HepG2 (cell line): ENCODE results near the gene PLEKHN1. TPM values are rescaled to one million over a fixed set of nuclear protein-coding genes. Genes with fewer than 3 reads are reported as not detected.

Experiments used
- ATAD3A ChIP-seq: sonication (generic); formaldehyde crosslinking; IDR thresholded peaks from 2 replicates; pipeline ENCODE4 v1.4.0; 2020; ENCODE audit warnings: missing genetic modification reagents
- CCDC6 ChIP-seq: sonication (generic); formaldehyde crosslinking; IDR thresholded peaks from 2 replicates; pipeline ENCODE4 v1.8.1; 2022; ENCODE audit warnings: mild to moderate bottlenecking, missing genetic modification reagents, moderate library complexity
- HMG20B ChIP-seq: conservative IDR thresholded peaks from 2 replicates; pipeline ENCODE4 v1.6.1; 2016; ENCODE audit warnings: missing genetic modification reagents, missing compliant biosample characterization
- HNRNPK ChIP-seq: fragments of 200-400 bp; formaldehyde crosslinking; IDR thresholded peaks from 2 replicates; pipeline ENCODE4 v1.6.1; 2018; ENCODE audit warnings: low read length, low read depth, moderate library complexity, mild to moderate bottlenecking; ENCODE audit not compliant: poor library complexity, severe bottlenecking
- KAT2B ChIP-seq: fragments of 150-350 bp; IDR thresholded peaks from 2 replicates; pipeline ENCODE4 v1.6.1; 2014; ENCODE audit warnings: low read depth, low read length, borderline replicate concordance
- KDM6A ChIP-seq: IDR thresholded peaks from 2 replicates; pipeline ENCODE4 v1.6.1; 2016; ENCODE audit warnings: low read depth
- KMT2A ChIP-seq: sonication (generic); formaldehyde crosslinking; IDR thresholded peaks from 2 replicates; pipeline ENCODE4 v1.4.0; 2020; ENCODE audit warnings: missing genetic modification reagents
- LCORL ChIP-seq, 2 experiments: fragments of 450-650 bp in 1 of 2; sonication (generic) in 1 of 2; formaldehyde crosslinking in 1 of 2; IDR thresholded peaks; 2 replicates each; pipeline versions ENCODE4 v1.5.0 to v1.6.1; 2017 to 2020; ENCODE audit warnings: antibody characterized with exemption in 1 of 2, missing genetic modification reagents in 1 of 2
- NFIC ChIP-seq: IDR thresholded peaks from 2 replicates; pipeline ENCODE4 v1.6.1; 2012; ENCODE audit warnings: mild to moderate bottlenecking, low read length, inconsistent platforms
- NFKB2 ChIP-seq: sonication (generic); formaldehyde crosslinking; IDR thresholded peaks from 2 replicates; pipeline ENCODE4 v1.4.0; 2020; ENCODE audit warnings: missing genetic modification reagents, borderline replicate concordance
- NR2F1 ChIP-seq, 2 experiments: fragments of 450-650 bp in 1 of 2; formaldehyde crosslinking in 1 of 2; IDR thresholded peaks; 2 replicates each; pipeline versions ENCODE4 v1.5.0 to v1.6.1; 2016 to 2020; ENCODE audit warnings: mild to moderate bottlenecking in 1 of 2, missing compliant biosample characterization in 1 of 2, missing genetic modification reagents in 1 of 2, moderate library complexity in 1 of 2
- SETDB1 ChIP-seq: sonication (generic); formaldehyde crosslinking; IDR thresholded peaks from 2 replicates; pipeline ENCODE4 v1.5.1; 2020; ENCODE audit warnings: missing genetic modification reagents, mild to moderate bottlenecking, borderline replicate concordance
- SP5 ChIP-seq: IDR thresholded peaks from 2 replicates; pipeline ENCODE4 v1.6.1; 2016; ENCODE audit warnings: low read depth, borderline replicate concordance
- TAF1 ChIP-seq: sonication (generic); formaldehyde crosslinking; IDR thresholded peaks from 2 replicates; pipeline ENCODE4 v1.4.0; 2020; ENCODE audit warnings: missing genetic modification reagents
- TP53 ChIP-seq: sonication (generic); formaldehyde crosslinking; conservative IDR thresholded peaks from 2 replicates; pipeline ENCODE4 v1.4.0; 2020; ENCODE audit warnings: missing genetic modification reagents
- ZBTB8A ChIP-seq: sonication (generic); formaldehyde crosslinking; IDR thresholded peaks from 2 replicates; pipeline ENCODE4 v1.4.0; 2020; ENCODE audit warnings: mild to moderate bottlenecking, low read depth, missing genetic modification reagents, borderline replicate concordance
- ZNF282 ChIP-seq: fragments of 450-650 bp; IDR thresholded peaks from 2 replicates; pipeline ENCODE4 v1.6.1; 2018; ENCODE audit not compliant: partially characterized antibody
- ZNF431 ChIP-seq: sonication (generic); formaldehyde crosslinking; IDR thresholded peaks from 2 replicates; pipeline ENCODE4 v1.9.0; 2022; ENCODE audit warnings: missing genetic modification reagents, low read depth, mild to moderate bottlenecking, borderline replicate concordance
- ZNF7 ChIP-seq: IDR thresholded peaks from 2 replicates; pipeline ENCODE4 v1.6.1; 2016; ENCODE audit warnings: missing biosample characterization, missing genetic modification reagents
- ZNF891 ChIP-seq: sonication (generic); formaldehyde crosslinking; IDR thresholded peaks from 2 replicates; pipeline ENCODE4 v1.5.0; 2020; ENCODE audit warnings: mild to moderate bottlenecking, missing genetic modification reagents
- polyA plus RNA-seq, 8 experiments: library from polyadenylated mRNA; depleted of rRNA in 3 of 8; stranded (reverse) in 7 of 8; unstranded in 1 of 8; fragments of >200 nt; fragmentation: Illumina TruSeq in 4 of 8; extraction: Trizol in 4 of 8; gene quantifications; 2 replicates each; pipeline versions ENCODE4 v1.2.1 to v1.2.3, GENCODE V29; 2011 to 2016; ENCODE audit warnings: low read depth in 4 of 8, missing spikeins in 1 of 8, mixed read lengths in 1 of 8; ENCODE audit not compliant: insufficient read depth in 1 of 8
- total RNA-seq, 5 experiments: library from RNA; depleted of rRNA; stranded (reverse); fragments of >200 nt; fragmentation: Illumina TruSeq; extraction: Trizol; gene quantifications; 2 replicates each; pipeline ENCODE4 v1.2.3, GENCODE V29; 2016; ENCODE audit warnings: low read depth in 1 of 5
- TF ChIP-seq, protein P1 (sequence below): IDR thresholded peaks from 2 replicates; pipeline ENCODE4 v1.6.1; 2016; ENCODE audit warnings: control low read depth
- TF ChIP-seq, protein P2 (sequence below): sonication (generic); formaldehyde crosslinking; IDR thresholded peaks from 2 replicates; pipeline ENCODE4 v1.4.0; 2020; ENCODE audit warnings: missing genetic modification reagents; ENCODE audit errors: not compliant biosample characterization
- TF ChIP-seq, protein P3 (sequence below): sonication (generic); formaldehyde crosslinking; conservative IDR thresholded peaks from 2 replicates; pipeline ENCODE4 v1.4.0; 2020; ENCODE audit warnings: missing genetic modification reagents
- TF ChIP-seq, protein P4 (sequence below): fragments of 450-650 bp; IDR thresholded peaks from 2 replicates; pipeline ENCODE4 v1.6.1; 2016

The PLEKHN1 gene
- total and polyA plus RNA-seq, 2 of the 13 experiments (the other 11 are each of a cell fraction or from before 2014, with no cell fraction given): 0.42 to 0.58 TPM

DNA sequence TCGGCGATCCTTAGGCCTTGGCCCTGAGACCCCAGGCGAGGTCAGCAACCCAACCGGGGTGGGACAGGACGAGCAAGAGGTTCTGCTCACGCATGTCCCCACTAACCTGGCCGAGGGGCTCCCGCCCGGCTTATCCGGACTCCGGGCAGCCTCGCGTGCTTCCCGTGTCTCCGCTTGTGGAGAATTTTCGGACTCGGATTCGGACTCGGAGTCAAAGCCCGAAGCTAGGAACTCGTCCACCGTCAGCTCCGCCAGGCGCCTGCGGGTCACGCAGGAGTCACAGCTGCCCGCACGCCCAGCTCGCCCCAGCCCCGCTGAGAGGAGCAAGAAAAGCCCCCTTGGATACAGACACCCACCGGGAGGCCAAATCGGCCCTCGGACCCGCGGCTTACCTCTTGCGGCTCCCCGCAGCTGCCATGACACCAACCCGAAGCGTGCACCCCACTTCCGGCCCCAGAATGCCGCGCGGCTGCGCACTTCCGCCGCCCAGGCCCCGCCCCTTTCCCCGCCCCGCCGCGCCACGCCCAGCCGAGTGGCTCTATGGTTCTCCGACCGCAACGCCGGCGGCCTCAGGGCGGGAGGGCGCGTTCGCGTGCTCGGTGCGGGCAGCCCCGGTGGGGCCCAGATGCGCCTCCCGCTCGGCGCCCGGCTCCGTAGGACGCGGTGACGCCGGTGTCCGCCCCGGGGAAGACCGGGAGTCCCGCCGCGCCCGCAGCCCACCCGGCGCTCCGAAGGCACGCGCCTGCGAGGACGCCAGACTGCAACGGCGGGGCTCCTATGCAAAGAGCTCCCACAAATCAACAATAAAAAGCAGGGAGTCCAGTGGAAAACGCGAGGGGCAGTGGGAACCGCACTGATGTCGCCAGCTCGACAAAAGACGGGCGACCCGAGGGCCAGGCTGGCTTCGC lies 7.2 kb upstream of the PLEKHN1 start, which contains the start of gene NOC2L (continued):
- TF ChIP-seq, protein P1, sequence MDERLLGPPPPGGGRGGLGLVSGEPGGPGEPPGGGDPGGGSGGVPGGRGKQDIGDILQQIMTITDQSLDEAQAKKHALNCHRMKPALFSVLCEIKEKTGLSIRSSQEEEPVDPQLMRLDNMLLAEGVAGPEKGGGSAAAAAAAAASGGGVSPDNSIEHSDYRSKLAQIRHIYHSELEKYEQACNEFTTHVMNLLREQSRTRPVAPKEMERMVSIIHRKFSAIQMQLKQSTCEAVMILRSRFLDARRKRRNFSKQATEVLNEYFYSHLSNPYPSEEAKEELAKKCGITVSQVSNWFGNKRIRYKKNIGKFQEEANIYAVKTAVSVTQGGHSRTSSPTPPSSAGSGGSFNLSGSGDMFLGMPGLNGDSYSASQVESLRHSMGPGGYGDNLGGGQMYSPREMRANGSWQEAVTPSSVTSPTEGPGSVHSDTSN (CRISPR knock-in tag): no peak
- TF ChIP-seq ZNF891 (CRISPR knock-in tag) (no peak), KDM6A (no peak), NR2F1 (CRISPR knock-in tag; IDR thresholded peaks at IDR 0.05) (no peak; a peak in 1 of 4 replicates), NFIC (no peak), SP5 (CRISPR knock-in tag) (peak; percentile 77), TAF1 (peak; percentile 80), KAT2B (no peak), LCORL (IDR thresholded peaks at IDR 0.05) (no peak), LCORL (CRISPR knock-in tag; IDR thresholded peaks at IDR 0.05) (no peak), HNRNPK (peak; percentile 12), ZBTB8A (no peak), ZNF282 (no peak), CCDC6 (CRISPR knock-in tag) (no peak), HMG20B (no peak), SETDB1 (CRISPR knock-in tag) (no peak), TP53 (CRISPR knock-in tag) (no peak), ATAD3A (CRISPR knock-in tag) (no peak), ZNF7 (CRISPR knock-in tag) (no peak), ZNF431 (CRISPR knock-in tag) (no peak), NFKB2 (CRISPR knock-in tag) (peak; percentile 81; the same call in 1 of the 2 replicates), KMT2A (CRISPR knock-in tag) (no peak)
- TF ChIP-seq, protein P2, sequence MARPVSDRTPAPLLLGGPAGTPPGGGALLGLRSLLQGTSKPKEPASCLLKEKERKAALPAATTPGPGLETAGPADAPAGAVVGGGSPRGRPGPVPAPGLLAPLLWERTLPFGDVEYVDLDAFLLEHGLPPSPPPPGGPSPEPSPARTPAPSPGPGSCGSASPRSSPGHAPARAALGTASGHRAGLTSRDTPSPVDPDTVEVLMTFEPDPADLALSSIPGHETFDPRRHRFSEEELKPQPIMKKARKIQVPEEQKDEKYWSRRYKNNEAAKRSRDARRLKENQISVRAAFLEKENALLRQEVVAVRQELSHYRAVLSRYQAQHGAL (CRISPR knock-in tag): no peak
- TF ChIP-seq, protein P3, sequence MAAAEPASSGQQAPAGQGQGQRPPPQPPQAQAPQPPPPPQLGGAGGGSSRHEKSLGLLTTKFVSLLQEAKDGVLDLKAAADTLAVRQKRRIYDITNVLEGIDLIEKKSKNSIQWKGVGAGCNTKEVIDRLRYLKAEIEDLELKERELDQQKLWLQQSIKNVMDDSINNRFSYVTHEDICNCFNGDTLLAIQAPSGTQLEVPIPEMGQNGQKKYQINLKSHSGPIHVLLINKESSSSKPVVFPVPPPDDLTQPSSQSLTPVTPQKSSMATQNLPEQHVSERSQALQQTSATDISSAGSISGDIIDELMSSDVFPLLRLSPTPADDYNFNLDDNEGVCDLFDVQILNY (CRISPR knock-in tag): no peak
- TF ChIP-seq, protein P4, sequence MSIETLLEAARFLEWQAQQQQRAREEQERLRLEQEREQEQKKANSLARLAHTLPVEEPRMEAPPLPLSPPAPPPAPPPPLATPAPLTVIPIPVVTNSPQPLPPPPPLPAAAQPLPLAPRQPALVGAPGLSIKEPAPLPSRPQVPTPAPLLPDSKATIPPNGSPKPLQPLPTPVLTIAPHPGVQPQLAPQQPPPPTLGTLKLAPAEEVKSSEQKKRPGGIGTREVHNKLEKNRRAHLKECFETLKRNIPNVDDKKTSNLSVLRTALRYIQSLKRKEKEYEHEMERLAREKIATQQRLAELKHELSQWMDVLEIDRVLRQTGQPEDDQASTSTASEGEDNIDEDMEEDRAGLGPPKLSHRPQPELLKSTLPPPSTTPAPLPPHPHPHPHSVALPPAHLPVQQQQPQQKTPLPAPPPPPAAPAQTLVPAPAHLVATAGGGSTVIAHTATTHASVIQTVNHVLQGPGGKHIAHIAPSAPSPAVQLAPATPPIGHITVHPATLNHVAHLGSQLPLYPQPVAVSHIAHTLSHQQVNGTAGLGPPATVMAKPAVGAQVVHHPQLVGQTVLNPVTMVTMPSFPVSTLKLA: peak; percentile 60
